Astrocyte (in vitro differentiated cells and primary cell): ENCODE results near the gene DNER.

Experiments
- EZH2 ChIP-seq: IDR thresholded peaks from 2 replicates; pipeline ENCODE4 v1.6.1; 2012; ENCODE audit warnings: mild to moderate bottlenecking, low read length, inconsistent platforms; ENCODE audit not compliant: insufficient read depth
- TF ChIP-seq, protein P1 (sequence below): IDR thresholded peaks from 2 replicates; pipeline ENCODE4 v1.5.1; 2011; ENCODE audit warnings: low read depth, mild to moderate bottlenecking, inconsistent platforms, low read length, moderate library complexity; ENCODE audit not compliant: insufficient read depth

- TF ChIP-seq, protein P1, sequence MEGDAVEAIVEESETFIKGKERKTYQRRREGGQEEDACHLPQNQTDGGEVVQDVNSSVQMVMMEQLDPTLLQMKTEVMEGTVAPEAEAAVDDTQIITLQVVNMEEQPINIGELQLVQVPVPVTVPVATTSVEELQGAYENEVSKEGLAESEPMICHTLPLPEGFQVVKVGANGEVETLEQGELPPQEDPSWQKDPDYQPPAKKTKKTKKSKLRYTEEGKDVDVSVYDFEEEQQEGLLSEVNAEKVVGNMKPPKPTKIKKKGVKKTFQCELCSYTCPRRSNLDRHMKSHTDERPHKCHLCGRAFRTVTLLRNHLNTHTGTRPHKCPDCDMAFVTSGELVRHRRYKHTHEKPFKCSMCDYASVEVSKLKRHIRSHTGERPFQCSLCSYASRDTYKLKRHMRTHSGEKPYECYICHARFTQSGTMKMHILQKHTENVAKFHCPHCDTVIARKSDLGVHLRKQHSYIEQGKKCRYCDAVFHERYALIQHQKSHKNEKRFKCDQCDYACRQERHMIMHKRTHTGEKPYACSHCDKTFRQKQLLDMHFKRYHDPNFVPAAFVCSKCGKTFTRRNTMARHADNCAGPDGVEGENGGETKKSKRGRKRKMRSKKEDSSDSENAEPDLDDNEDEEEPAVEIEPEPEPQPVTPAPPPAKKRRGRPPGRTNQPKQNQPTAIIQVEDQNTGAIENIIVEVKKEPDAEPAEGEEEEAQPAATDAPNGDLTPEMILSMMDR, result no peak
- TF ChIP-seq EZH2, result no peak
Measured at GRCh38 chr2:229641676-229642075, 72.7 kb downstream of the DNER start.
